ENCODE data around the gene HTR3B. TPM values are rescaled to one million over a fixed set of nuclear protein-coding genes. Genes with fewer than 3 reads are reported as not detected.

The HTR3B gene
- total RNA-seq, 4 donors from 2014 or later, result not detected

GRCh38 chr11:113980785-113981184, 76.2 kb downstream of the HTR3B start:
- Histone ChIP-seq H3K4me3 (no peak overlapping the region), H3K36me3 (no peaks in the 10 kb centered on the region), H3K27me3 (peaks cover 0 to 6% (median 3%) of the 10 kb centered on the region in 3 donors), H3K4me1 (no peaks in the 10 kb centered on the region), H3K9me3 (no peaks in the 10 kb centered on the region), H3K27ac (no peak overlapping the region)
- no peak for ATAC-seq
- TF ChIP-seq POLR2A (IDR thresholded peaks at IDR 0.05) (no peak), CTCF (IDR thresholded peaks at IDR 0.05 in 4 of 5, conservative IDR thresholded peaks at IDR 0.05 in 1 of 5) (no peak)
- intact Hi-C loops (cut with DNase I; ENCODE audit: low total_unique reads) (no loop called here), in situ Hi-C loops (cut with MboI; ENCODE audit: low sequenced_read_pairs in 4 of 4) (no loop called here)
- no peak for DNase-seq

- no peak overlapping the region for H3K4me3 ChIP-seq
- peaks cover 0 to 6% (median 3%) of the 10 kb centered on the region in 3 donors for H3K27me3 ChIP-seq
- in situ Hi-C loops (cut with MboI; ENCODE audit: low sequenced_read_pairs in 4 of 4) (no loop called here), intact Hi-C loops (cut with DNase I; ENCODE audit: low total_unique reads) (no loop called here)
- no peak overlapping the region for H3K27ac ChIP-seq
- H3K9me3 ChIP-seq, result no peaks in the 10 kb centered on the region
- ATAC-seq, result no peak
- no peaks in the 10 kb centered on the region for H3K4me1 ChIP-seq
- DNase-seq, result no peak
- TF ChIP-seq CTCF (IDR thresholded peaks at IDR 0.05 in 4 of 5, conservative IDR thresholded peaks at IDR 0.05 in 1 of 5) (no peak), POLR2A (IDR thresholded peaks at IDR 0.05) (no peak)
- no peaks in the 10 kb centered on the region for H3K36me3 ChIP-seq
Measured at GRCh38 chr11:113982306-113982705, 77.7 kb downstream of the HTR3B start.

GRCh38 chr11:113984781-113985180, 80.2 kb downstream of the HTR3B start:
- intact Hi-C loops (cut with DNase I; ENCODE audit: low total_unique reads), result no loop called here
- H3K27me3 ChIP-seq, result no peaks in the 10 kb centered on the region

GRCh38 chr11:113985906-113986305, 81.3 kb downstream of the HTR3B start:
- no peak for TF ChIP-seq CTCF (IDR thresholded peaks at IDR 0.05 in 4 of 5, conservative IDR thresholded peaks at IDR 0.05 in 1 of 5)
- TF ChIP-seq POLR2A (IDR thresholded peaks at IDR 0.05), result no peak
- no peaks in the 10 kb centered on the region for H3K4me1 ChIP-seq
- H3K9me3 ChIP-seq, result no peaks in the 10 kb centered on the region
- no peak overlapping the region for H3K27ac ChIP-seq
- ATAC-seq, result no peak
- no peak for DNase-seq
- in situ Hi-C loops (cut with MboI; ENCODE audit: low sequenced_read_pairs in 4 of 4) (no loop called here), intact Hi-C loops (cut with DNase I; ENCODE audit: low total_unique reads) (no loop called here)
- H3K4me3 ChIP-seq, result no peak overlapping the region
- no peaks in the 10 kb centered on the region for H3K27me3 ChIP-seq
- H3K36me3 ChIP-seq, result no peaks in the 10 kb centered on the region

More at GRCh38 chr11:113984781-113985180, 80.2 kb downstream of the HTR3B start:
- TF ChIP-seq POLR2A (IDR thresholded peaks at IDR 0.05) (no peak), CTCF (IDR thresholded peaks at IDR 0.05 in 4 of 5, conservative IDR thresholded peaks at IDR 0.05 in 1 of 5) (no peak)
- Histone ChIP-seq H3K36me3 (no peaks in the 10 kb centered on the region), H3K27ac (no peak overlapping the region), H3K4me1 (no peaks in the 10 kb centered on the region), H3K4me3 (no peak overlapping the region), H3K9me3 (no peaks in the 10 kb centered on the region)
- in situ Hi-C loops (cut with MboI; ENCODE audit: low sequenced_read_pairs in 4 of 4), result no loop called here
- no peak for DNase-seq
- no peak for ATAC-seq

Data from gastrocnemius medialis (tissue), 4 donors.